GM20431 (cell line): ENCODE measurements around the gene CIAO2A.
"Not testable (repeated sequence)": the region's sequence is repeated elsewhere in the genome, so short reads cannot be mapped to it uniquely, and the experiment has no call there.

Source experiments
- in situ Hi-C: fragments of 300-500 bp; cut with MseI, MboI; formaldehyde crosslinking; loops from one replicate; pipeline ENCODE4 v1.15.0; 2020; ENCODE audit warnings: low sequenced_read_pairs; ENCODE audit not compliant: unreplicated experiment

CIAO2A gene

GRCh38 chr15:64112904-64113303 is 19.3 kb upstream of the CIAO2A start:
- in situ Hi-C loops = no loop called here

DNA sequence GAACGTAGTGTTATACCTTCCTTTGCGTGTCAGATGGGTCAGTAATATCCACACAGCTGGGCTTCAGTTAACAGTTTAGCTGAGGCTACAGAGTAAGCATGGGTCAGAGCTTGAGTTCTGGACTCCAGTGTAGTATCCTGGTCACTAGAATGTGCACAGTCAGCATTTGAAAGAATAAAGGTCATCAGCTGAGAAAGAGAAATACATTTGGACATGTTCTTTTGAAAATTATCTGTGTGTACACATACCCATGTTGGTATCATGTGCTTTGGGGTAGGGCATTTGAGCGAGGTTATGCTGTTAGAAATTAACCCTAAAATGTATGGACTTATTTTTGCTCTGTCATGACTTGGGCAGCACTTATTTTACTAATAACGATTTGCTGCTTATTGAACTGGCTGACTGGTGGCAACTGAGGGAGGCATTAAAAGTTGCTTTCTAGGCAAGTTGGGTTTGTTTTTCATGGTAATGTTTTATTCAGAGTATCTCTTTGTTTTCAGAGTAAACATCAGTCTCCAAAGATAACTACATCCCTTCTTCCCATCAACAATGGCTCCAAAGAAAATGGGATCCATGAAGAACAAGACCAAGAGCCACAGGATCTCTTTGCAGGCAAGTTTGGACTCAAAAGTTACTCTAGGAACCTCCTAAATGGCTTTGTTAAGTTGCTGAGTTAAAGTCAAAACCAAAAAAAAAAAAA is 18.6 kb upstream of the CIAO2A start:
- in situ Hi-C loops = no loop called here

GRCh38 chr15:64111679-64112050 is 18.0 kb upstream of the CIAO2A start:
- in situ Hi-C loops = no loop called here

- in situ Hi-C loops = no loop called here
Observed at GRCh38 chr15:64110950-64111678, 17.5 kb upstream of the CIAO2A start.

DNA sequence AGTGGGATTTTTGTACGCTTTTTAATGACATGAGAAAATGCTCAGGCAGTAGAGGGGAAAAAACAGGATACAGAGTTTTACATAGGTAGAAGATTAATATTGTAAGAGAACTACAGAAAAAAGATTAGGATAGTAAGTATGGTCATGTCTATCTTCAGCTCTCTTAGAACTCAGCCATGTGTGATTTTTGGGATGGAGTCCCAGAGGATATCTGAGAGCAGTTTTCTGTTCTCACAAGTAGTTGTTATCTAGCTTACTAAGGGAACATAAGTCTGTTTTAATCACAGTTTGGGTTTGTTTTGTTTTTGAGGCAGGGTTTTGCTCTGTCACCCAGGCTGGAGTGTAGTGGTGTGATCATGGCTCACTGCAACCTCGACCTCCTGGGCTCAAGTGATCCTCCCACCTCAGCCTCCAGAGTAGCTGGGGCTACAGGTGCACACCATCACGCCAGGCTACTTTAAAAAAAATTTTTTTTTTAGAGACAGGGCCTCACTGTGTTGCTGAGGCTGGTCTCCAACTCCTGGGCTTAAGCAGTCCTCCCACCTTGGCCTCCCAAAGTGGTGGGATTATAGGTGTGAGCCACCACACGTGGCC is 16.6 kb upstream of the CIAO2A start:
- in situ Hi-C loops = not testable (repeated sequence)

DNA sequence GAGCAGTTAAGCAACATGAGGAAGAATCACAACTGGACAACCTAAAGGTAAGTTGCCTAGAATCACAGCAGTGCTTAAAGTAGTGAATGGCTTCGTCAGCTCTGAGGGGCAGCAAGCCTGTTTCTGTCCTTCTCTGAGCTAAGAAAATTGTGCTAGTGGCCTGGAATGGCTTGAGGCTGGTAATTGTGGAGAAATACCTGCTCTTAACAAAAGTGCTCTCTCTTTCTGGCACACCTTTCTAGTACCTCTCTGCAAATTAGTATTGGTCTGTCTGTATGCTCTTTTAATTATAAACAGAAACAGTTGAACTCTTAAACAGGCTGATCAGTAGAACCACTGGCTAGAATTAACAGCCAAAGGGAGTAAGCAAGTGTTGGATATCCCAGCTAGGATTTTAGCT is 13.7 kb upstream of the CIAO2A start:
- in situ Hi-C loops = no loop called here

DNA sequence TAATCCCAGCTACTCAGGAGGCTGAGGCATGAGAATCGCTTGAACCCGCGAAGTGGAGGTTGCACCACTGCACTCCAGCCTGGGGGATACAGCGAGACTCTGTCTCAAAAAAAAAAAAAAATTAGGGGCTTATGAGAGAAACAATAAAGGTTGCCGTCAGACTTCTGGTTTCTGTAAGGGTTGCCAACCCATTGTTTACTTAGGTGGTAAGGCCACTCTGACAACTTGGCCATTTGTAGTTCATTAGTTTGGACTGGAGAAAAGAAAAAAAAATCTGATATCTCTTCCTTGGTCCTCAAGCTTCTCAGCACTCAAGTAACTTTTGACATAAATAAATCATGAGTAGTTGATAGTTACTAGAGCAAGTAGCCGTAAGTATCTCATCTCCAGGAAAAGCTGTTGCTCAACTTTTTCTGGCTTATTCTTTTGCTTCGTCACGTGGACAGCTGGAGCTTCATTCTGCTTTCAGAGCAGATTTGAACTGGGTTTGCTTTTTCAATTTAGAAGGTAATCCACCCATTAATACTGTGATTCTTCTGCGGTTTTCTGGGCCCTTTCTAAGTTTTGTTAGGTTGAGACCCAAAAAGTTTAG is 11.6 kb upstream of the CIAO2A start:
- in situ Hi-C loops = no loop called here

- in situ Hi-C loops = no loop called here
Observed at GRCh38 chr15:64102497-64102896, 8.9 kb upstream of the CIAO2A start.

- in situ Hi-C loops = no loop called here
Observed at GRCh38 chr15:64100958-64101357, 7.3 kb upstream of the CIAO2A start.

DNA sequence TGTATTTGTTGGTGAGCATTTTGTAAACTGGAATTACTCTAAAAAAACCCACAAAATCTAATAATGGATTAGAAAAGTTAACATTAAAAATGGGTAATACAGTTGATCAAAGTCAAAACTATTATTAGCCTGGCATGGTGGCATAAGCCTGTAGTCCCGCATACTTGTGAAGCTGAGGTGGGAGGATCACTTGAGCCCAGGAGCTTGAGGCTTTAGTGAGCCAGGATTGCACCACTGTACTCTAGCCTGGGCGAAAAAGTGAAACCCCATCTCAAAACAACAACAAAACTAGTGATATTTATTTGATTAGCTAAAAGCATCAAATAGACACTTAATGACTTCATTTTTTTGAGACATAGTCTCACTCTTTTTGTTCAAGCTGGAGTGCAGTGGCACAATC is 5.7 kb upstream of the CIAO2A start:
- in situ Hi-C loops = no loop called here

GRCh38 chr15:64096668-64097384 is 3.2 kb upstream of the CIAO2A start:
- in situ Hi-C loops = no loop called here

- in situ Hi-C loops = no loop called here
Observed at GRCh38 chr15:64095795-64096667, 2.4 kb upstream of the CIAO2A start, which contains the start of gene SNX1. TSS of gene SNX1 (plus strand) at chr15:64095982. CDS start at chr15:64096014, 32 bp downstream.

DNA sequence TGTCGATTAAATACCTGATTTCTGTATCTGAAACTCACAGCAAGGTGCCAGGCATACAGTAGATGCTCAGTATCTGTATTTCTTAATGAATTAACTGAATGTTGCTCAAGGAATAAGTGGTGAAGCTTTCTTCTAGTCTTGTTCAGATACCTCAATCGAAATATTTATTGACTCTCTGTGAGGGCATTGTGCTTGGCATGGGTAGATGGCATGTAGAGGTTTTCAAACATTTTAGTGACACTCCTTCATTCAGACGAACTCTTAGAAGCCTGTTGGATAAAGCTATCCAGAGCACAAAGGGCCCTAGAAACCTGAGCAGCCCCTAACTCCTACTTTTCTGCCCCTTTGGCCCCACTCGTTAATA is 1.8 kb upstream of the CIAO2A start:
- in situ Hi-C loops = no loop called here

- in situ Hi-C loops = no loop called here
Observed at GRCh38 chr15:64092864-64093626, 593 bp downstream of the CIAO2A start.

GRCh38 chr15:64092075-64092820 is 1.4 kb downstream of the CIAO2A start:
- in situ Hi-C loops = no loop called here

GRCh38 chr15:64090527-64090926 is 3.1 kb downstream of the CIAO2A start:
- in situ Hi-C loops = no loop called here

- in situ Hi-C loops = no loop called here
Observed at GRCh38 chr15:64089543-64090280, 3.9 kb downstream of the CIAO2A start.
